Stomach smooth muscle (tissue), 2 donors: ENCODE measurements around the gene OR52E6.

Source experiments
- H3K27ac ChIP-seq: one replicate; pipeline ENCODE4 v1.7.0; 2013; ENCODE audit warnings: mild to moderate bottlenecking, low read length, inconsistent platforms
- H3K27me3 ChIP-seq, 2 donors: one replicate each; pipeline ENCODE4 v1.7.0; 2013; ENCODE audit warnings: low read length in 2 of 2; ENCODE audit not compliant: insufficient read depth in 2 of 2, control insufficient read depth in 1 of 2
- H3K36me3 ChIP-seq, 2 donors: one replicate each; pipeline ENCODE4 v1.7.0; 2013; ENCODE audit warnings: low read length in 2 of 2; ENCODE audit not compliant: control insufficient read depth in 2 of 2, insufficient read depth in 2 of 2
- H3K4me1 ChIP-seq: one replicate; pipeline ENCODE4 v1.7.0; 2013; ENCODE audit warnings: low read length; ENCODE audit not compliant: control insufficient read depth, insufficient read depth
- H3K4me3 ChIP-seq, 2 donors: one replicate each; pipeline ENCODE4 v1.7.0; 2013; ENCODE audit warnings: low read length in 2 of 2
- H3K9ac ChIP-seq, 2 donors: one replicate each; pipeline ENCODE4 v1.7.0; 2013; ENCODE audit warnings: low read length in 2 of 2, mild to moderate bottlenecking in 1 of 2
- H3K9me3 ChIP-seq, 2 donors: one replicate each; pipeline ENCODE4 v1.7.0; 2013; ENCODE audit warnings: low read length in 2 of 2; ENCODE audit not compliant: control insufficient read depth in 2 of 2
- donor health status: healthy.
- donor health status: Pancreatic carcinoma.

The OR52E6 gene

GRCh38 chr11:5841797-5842196, at the start of gene OR52E6:
Gene OR52E6, minus strand, starts transcription at chr11:5841897. Its CDS starts 0 bp downstream, at chr11:5841897.
- no peak within 1 kb of the TSS for H3K4me3 ChIP-seq
- no peaks in the 10 kb centered on the region for H3K36me3 ChIP-seq
- no peaks in the 10 kb centered on the region for H3K9me3 ChIP-seq
- no peak within 1 kb of the TSS for H3K27ac ChIP-seq
- no peaks in the 10 kb centered on the region for H3K27me3 ChIP-seq
- no peak within 1 kb of the TSS for H3K9ac ChIP-seq
- no peaks in the 10 kb centered on the region for H3K4me1 ChIP-seq

- Histone ChIP-seq H3K4me3 (no peak overlapping the region), H3K9me3 (no peaks in the 10 kb centered on the region), H3K27me3 (no peaks in the 10 kb centered on the region), H3K27ac (no peak overlapping the region), H3K4me1 (no peaks in the 10 kb centered on the region), H3K36me3 (no peaks in the 10 kb centered on the region), H3K9ac (no peak overlapping the region)
Observed at GRCh38 chr11:5891216-5891800, 49.6 kb upstream of the OR52E6 start.

DNA sequence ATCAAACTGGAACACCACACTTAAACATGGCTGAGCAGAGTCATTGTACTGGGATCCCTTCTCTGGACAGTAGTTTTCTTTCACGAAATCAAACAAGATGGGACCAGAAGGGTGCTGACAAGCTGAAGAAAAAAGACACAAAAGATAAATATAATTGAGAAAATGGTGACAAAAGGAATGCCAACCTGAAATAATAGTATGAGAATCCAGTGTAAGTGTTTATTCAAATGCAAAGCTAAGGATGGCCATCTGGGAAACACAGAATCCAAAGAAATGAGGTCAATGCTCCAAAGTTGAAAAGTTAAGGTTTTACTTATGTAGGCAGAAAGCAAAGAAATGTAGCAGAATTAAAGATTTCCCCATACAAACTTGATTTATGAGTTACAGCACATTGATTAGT, 46.0 kb upstream of the OR52E6 start:
- Histone ChIP-seq H3K4me3 (no peak overlapping the region), H3K27me3 (no peaks in the 10 kb centered on the region), H3K9me3 (no peaks in the 10 kb centered on the region), H3K27ac (no peak overlapping the region), H3K4me1 (no peaks in the 10 kb centered on the region), H3K36me3 (no peaks in the 10 kb centered on the region), H3K9ac (no peak overlapping the region)

DNA sequence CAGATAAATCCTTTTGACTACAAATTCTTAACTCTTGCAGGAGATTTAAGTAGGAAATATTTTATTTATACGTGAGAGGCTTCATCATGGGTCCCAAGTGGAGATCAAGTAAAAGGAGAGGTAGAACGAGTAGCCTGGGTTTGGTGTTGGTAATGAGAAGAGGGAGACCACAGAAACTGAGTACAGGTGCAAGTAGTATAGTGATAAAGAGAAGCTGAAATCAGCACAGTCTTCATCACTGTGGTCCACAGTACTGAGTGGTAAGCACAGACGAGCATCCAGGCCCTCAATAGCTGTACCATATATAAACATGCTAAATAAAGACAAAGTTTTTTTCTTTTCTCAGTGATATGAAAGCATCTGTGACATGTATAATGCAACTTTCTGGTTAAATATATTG, 45.5 kb upstream of the OR52E6 start:
- H3K9me3 ChIP-seq, result no peaks in the 10 kb centered on the region
- H3K27me3 ChIP-seq, result no peaks in the 10 kb centered on the region
- H3K27ac ChIP-seq, result no peak overlapping the region
- H3K9ac ChIP-seq, result no peak overlapping the region
- H3K36me3 ChIP-seq, result no peaks in the 10 kb centered on the region
- no peaks in the 10 kb centered on the region for H3K4me1 ChIP-seq
- no peak overlapping the region for H3K4me3 ChIP-seq

GRCh38 chr11:5881756-5882155, 40.1 kb upstream of the OR52E6 start:
- H3K9me3 ChIP-seq, result no peaks in the 10 kb centered on the region
- H3K4me1 ChIP-seq, result no peaks in the 10 kb centered on the region
- H3K4me3 ChIP-seq, result no peak overlapping the region
- H3K9ac ChIP-seq, result no peak overlapping the region
- no peak overlapping the region for H3K27ac ChIP-seq
- no peaks in the 10 kb centered on the region for H3K36me3 ChIP-seq
- H3K27me3 ChIP-seq, result no peaks in the 10 kb centered on the region

DNA sequence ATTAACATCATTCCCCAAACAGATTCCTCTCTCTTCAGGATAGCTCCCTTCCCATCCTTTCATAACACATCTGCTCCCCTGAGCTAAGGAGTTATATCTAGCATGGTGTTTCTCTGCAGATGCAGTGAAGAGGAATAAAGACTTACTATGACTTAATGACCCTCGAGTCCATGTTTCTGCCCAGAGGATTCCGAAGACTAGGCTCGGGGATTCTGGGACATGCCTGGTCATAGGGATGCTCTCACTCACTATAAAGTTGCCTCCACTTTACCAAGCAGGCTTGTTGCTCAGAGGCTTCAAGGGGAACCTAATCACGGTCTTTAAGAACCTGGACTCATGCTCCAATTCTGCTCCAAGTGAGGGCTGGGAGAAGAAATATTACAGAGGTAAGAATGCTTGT, 38.6 kb upstream of the OR52E6 start, which contains the start of gene OR52E4:
Gene OR52E4, plus strand, starts transcription at position 301 of the 400 bp plus-strand sequence. CDS start 3,664 bp downstream, outside the sequence.
- no peaks in the 10 kb centered on the region for H3K9me3 ChIP-seq
- no peaks in the 10 kb centered on the region for H3K4me1 ChIP-seq
- H3K36me3 ChIP-seq, result no peaks in the 10 kb centered on the region
- H3K27ac ChIP-seq, result no peak within 1 kb of the TSS
- no peak within 1 kb of the TSS for H3K9ac ChIP-seq
- H3K4me3 ChIP-seq, result no peak within 1 kb of the TSS
- no peaks in the 10 kb centered on the region for H3K27me3 ChIP-seq

DNA sequence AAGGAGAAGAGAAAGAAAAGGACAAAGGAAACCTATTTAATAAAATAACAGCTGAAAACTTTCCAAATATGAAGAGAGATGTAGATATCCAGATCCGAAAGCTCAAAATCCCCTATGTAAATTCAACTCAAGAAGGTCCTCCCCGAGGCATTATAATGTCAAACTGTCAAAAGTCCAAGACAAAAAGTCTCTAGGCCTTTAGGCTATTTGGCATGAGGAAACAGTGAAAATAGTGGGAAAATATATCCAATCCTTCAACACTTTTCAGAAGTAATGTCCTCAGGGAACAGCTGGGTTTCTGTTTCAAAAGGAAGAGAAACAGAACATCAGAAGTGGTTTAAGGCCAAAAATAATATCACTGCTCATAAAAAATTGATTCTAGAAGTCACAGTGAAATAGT, 36.9 kb upstream of the OR52E6 start:
- Histone ChIP-seq H3K4me3 (no peak overlapping the region), H3K27me3 (no peaks in the 10 kb centered on the region), H3K9me3 (no peaks in the 10 kb centered on the region), H3K36me3 (no peaks in the 10 kb centered on the region), H3K4me1 (no peaks in the 10 kb centered on the region), H3K27ac (no peak overlapping the region), H3K9ac (no peak overlapping the region)

DNA sequence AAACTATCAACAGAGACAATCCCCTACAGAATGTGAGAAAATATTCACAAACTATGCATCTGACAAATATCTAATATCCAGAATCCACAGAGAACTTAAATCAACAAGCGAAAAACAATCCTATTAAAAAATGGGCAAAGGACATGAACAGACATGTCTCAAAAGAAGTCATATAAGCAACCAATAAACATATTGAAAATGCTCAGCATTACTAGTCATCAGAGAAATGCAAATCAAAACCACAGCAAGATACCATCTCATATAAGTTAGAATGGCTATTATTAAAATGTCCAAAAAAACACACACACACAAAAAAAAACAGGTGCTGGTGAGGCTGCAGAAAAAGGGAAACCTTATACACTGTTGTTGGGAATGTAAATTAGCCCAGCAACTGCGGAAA, 24.1 kb upstream of the OR52E6 start:
- Histone ChIP-seq H3K27ac (no peak overlapping the region), H3K4me3 (no peak overlapping the region), H3K9me3 (peaks cover 0 to 3% of the 10 kb centered on the region in 2 donors), H3K9ac (no peak overlapping the region), H3K4me1 (no peaks in the 10 kb centered on the region), H3K36me3 (no peaks in the 10 kb centered on the region), H3K27me3 (no peaks in the 10 kb centered on the region)

GRCh38 chr11:5857590-5857989, 15.9 kb upstream of the OR52E6 start, which contains the start of gene OR52E8:
Gene OR52E8, minus strand, starts transcription at chr11:5857690. Its CDS starts 0 bp downstream, at chr11:5857690.
- Histone ChIP-seq H3K27me3 (no peaks in the 10 kb centered on the region), H3K9ac (no peak within 1 kb of the TSS), H3K27ac (no peak within 1 kb of the TSS), H3K4me3 (no peak within 1 kb of the TSS), H3K36me3 (no peaks in the 10 kb centered on the region), H3K4me1 (no peaks in the 10 kb centered on the region), H3K9me3 (no peaks in the 10 kb centered on the region)

DNA sequence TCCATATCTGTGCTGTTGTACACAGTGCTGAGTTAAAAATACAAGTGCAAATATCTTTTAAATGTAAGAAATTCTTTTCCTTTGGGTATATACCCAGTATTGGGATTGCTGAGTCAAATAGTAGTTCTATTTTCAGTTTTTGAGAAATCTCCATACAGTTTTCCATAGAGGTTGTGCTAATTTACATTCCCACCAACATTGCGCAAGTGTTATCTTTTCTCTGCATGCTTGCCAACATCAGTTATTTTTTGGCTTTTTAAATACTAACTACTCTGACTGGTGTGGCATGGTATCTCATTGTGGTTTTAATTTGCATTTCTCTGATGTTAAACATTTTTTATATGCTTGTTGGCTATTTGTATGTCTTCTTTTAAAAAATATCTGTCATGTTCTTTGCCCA, 9.3 kb upstream of the OR52E6 start:
- H3K4me1 ChIP-seq, result no peaks in the 10 kb centered on the region
- no peaks in the 10 kb centered on the region for H3K36me3 ChIP-seq
- H3K9me3 ChIP-seq, result no peaks in the 10 kb centered on the region
- no peak overlapping the region for H3K9ac ChIP-seq
- no peak overlapping the region for H3K4me3 ChIP-seq
- H3K27me3 ChIP-seq, result no peaks in the 10 kb centered on the region
- H3K27ac ChIP-seq, result no peak overlapping the region

- Histone ChIP-seq H3K9ac (no peak overlapping the region), H3K36me3 (no peaks in the 10 kb centered on the region), H3K9me3 (no peaks in the 10 kb centered on the region), H3K27me3 (no peaks in the 10 kb centered on the region), H3K4me1 (no peaks in the 10 kb centered on the region), H3K27ac (no peak overlapping the region), H3K4me3 (no peak overlapping the region)
Observed at GRCh38 chr11:5847711-5848110, 6.0 kb upstream of the OR52E6 start.
